SJCRH30 (cell line): Measurements from ENCODE around the gene PPP3CA. TPM values are rescaled to one million over a fixed set of nuclear protein-coding genes. Genes with fewer than 3 reads are reported as not detected.

ENCODE experiments used
- DNase-seq, 2 experiments: peaks; one replicate each; pipeline ENCODE4 v3.0.0-alpha.2; 2015 to 2020
- H3K27ac ChIP-seq: fragments of 250-450 bp; sonication (Bioruptor Pico); 2 replicates; pipeline ENCODE4 v1.5.1; 2020; ENCODE audit warnings: mild to moderate bottlenecking, moderate library complexity
- H3K27me3 ChIP-seq: fragments of 250-450 bp; sonication (Bioruptor Pico); 2 replicates; pipeline ENCODE4 v1.5.1; 2020; ENCODE audit warnings: mild to moderate bottlenecking, moderate library complexity
- H3K36me3 ChIP-seq: fragments of 250-450 bp; sonication (Bioruptor Pico); 2 replicates; pipeline ENCODE4 v1.5.1; 2020; ENCODE audit warnings: mild to moderate bottlenecking, moderate library complexity
- H3K4me1 ChIP-seq: fragments of 250-450 bp; sonication (Bioruptor Pico); 2 replicates; pipeline ENCODE4 v1.5.1; 2020; ENCODE audit warnings: mild to moderate bottlenecking, moderate library complexity
- H3K4me3 ChIP-seq: fragments of 250-450 bp; sonication (Bioruptor Pico); 2 replicates; pipeline ENCODE4 v1.5.1; 2020; ENCODE audit warnings: mild to moderate bottlenecking, moderate library complexity
- H3K9me3 ChIP-seq: fragments of 250-450 bp; sonication (Bioruptor Pico); replicated peaks from 2 replicates; pipeline ENCODE4 v1.5.1; 2020; ENCODE audit warnings: mild to moderate bottlenecking, moderate library complexity
- total RNA-seq: library from RNA; depleted of rRNA; stranded (reverse); fragments of >200 nt; shearing (Covaris generic); gene quantifications from 2 replicates; pipeline ENCODE4 v1.2.3, GENCODE V29; 2014

Gene PPP3CA
- total RNA-seq, 1 experiment from 2014 or later = 38.4 TPM

- H3K4me1 ChIP-seq = no peaks in the 10 kb centered on the region; the same call in 1 of the 2 replicates
- no peak overlapping the region for H3K4me3 ChIP-seq
- DNase-seq = no peak
- no peaks in the 10 kb centered on the region for H3K9me3 ChIP-seq
- no peaks in the 10 kb centered on the region for H3K27me3 ChIP-seq
- H3K27ac ChIP-seq = no peak overlapping the region
- no peaks in the 10 kb centered on the region for H3K36me3 ChIP-seq
Observed at GRCh38 chr4:101210331-101210730, 137.0 kb downstream of the PPP3CA start.

GRCh38 chr4:101208171-101208570 lies 139.2 kb downstream of the PPP3CA start:
- Histone ChIP-seq H3K36me3 (no peaks in the 10 kb centered on the region), H3K4me3 (no peak overlapping the region), H3K27me3 (no peaks in the 10 kb centered on the region), H3K4me1 (no peaks in the 10 kb centered on the region; the same call in 1 of the 2 replicates), H3K27ac (no peak overlapping the region), H3K9me3 (no peaks in the 10 kb centered on the region)
- DNase-seq = no peak

DNA sequence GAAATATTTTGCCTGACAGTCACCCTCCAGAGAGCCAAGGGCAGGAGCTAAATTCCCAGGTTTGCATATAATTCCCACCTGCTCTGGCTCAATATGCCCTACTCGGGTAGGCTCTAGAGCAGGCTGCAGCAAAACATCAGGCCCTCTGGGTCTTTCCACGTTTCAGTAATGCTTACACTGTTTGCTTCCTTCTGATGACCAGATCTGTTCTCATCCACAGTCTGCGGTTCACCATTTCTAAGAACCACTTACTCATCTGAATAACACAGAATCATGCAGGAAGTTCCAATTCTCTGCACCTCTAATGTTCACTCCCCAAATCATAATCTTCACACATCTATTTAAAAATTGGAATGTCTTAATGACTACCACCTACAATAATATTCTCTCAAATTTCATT lies 141.4 kb downstream of the PPP3CA start:
- no peak for DNase-seq
- no peak overlapping the region for H3K4me3 ChIP-seq
- no peak overlapping the region for H3K27ac ChIP-seq
- no peaks in the 10 kb centered on the region; the same call in 1 of the 2 replicates for H3K4me1 ChIP-seq
- no peaks in the 10 kb centered on the region for H3K27me3 ChIP-seq
- H3K9me3 ChIP-seq = no peaks in the 10 kb centered on the region
- no peaks in the 10 kb centered on the region for H3K36me3 ChIP-seq

DNA sequence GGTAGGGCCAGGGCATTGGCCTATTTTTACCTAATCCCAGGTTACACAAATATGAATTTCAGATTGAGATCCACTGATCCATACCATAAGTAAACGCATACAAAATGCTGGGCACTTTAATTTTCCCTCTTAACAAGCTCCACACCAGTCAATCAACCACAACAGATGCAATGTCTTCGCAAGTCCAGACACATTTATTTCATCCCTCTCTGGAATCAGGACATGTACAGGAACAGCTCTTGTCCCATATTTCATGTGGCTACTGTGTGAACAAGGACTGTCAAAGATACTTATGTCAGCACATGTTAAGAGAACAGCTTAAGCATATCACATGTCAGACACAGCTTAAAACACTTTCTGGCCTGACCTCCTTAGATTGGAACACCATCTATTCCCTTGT lies 145.9 kb downstream of the PPP3CA start:
- no peaks in the 10 kb centered on the region for H3K36me3 ChIP-seq
- no peak overlapping the region for H3K4me3 ChIP-seq
- H3K4me1 ChIP-seq = no peaks in the 10 kb centered on the region; the same call in 1 of the 2 replicates
- no peaks in the 10 kb centered on the region for H3K27me3 ChIP-seq
- H3K9me3 ChIP-seq = no peaks in the 10 kb centered on the region
- peak in 1 of 2 experiments; percentile 17 for DNase-seq
- no peak overlapping the region for H3K27ac ChIP-seq

- H3K27ac ChIP-seq = no peak overlapping the region
- no peaks in the 10 kb centered on the region; the same call in 1 of the 2 replicates for H3K4me1 ChIP-seq
- no peak for DNase-seq
- no peaks in the 10 kb centered on the region for H3K9me3 ChIP-seq
- H3K4me3 ChIP-seq = no peak overlapping the region
- H3K27me3 ChIP-seq = no peaks in the 10 kb centered on the region
- no peaks in the 10 kb centered on the region; the same call in 1 of the 2 replicates for H3K36me3 ChIP-seq
Observed at GRCh38 chr4:101200561-101200960, 146.8 kb downstream of the PPP3CA start.

GRCh38 chr4:101199507-101200285 lies 147.6 kb downstream of the PPP3CA start:
- peak in 1 of 2 experiments; percentile 17 for DNase-seq
- Histone ChIP-seq H3K27me3 (no peaks in the 10 kb centered on the region), H3K9me3 (no peaks in the 10 kb centered on the region), H3K4me3 (no peak overlapping the region), H3K4me1 (no peaks in the 10 kb centered on the region; the same call in 1 of the 2 replicates), H3K36me3 (peaks cover 4% of the 10 kb centered on the region; the same call in 1 of the 2 replicates), H3K27ac (no peak overlapping the region)

DNA sequence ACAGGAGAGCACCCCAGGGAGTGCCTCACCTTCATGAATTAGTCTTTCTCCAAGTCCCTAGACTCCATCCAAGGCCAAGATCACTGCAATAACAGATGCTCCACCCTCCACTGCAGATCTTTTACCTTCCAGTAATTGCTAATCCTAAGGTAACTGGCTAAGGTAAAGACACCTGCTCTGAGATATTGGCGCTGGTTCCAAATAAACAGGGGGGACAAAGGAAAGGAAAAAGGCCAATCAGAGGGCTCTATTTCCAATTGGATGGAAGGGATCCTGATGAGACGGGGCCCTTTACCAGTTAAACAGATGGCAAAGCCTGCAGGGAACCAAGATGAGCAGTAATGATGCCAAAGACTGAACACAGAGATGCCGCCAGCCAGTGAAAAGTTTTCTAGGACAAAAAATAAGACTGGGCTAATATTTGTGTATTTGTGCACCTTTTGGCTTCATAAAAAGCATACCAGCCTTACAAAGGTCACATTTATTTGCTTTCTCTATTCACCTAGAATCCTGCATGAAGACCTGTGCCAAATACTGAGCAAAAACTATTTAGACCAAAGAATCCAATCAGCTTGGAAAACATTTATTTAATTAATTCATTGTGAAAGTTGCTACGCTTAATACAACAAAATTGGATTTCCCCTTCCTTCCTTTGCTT lies 148.5 kb downstream of the PPP3CA start:
- Histone ChIP-seq H3K4me3 (no peak overlapping the region), H3K9me3 (no peaks in the 10 kb centered on the region), H3K4me1 (no peaks in the 10 kb centered on the region; the same call in 1 of the 2 replicates), H3K27me3 (no peaks in the 10 kb centered on the region), H3K27ac (no peak overlapping the region), H3K36me3 (peaks cover 4% of the 10 kb centered on the region; the same call in 1 of the 2 replicates)
- DNase-seq = no peak

- H3K27me3 ChIP-seq = no peaks in the 10 kb centered on the region
- no peak overlapping the region for H3K27ac ChIP-seq
- no peaks in the 10 kb centered on the region; the same call in 1 of the 2 replicates for H3K4me1 ChIP-seq
- no peak for DNase-seq
- peaks cover 7% of the 10 kb centered on the region; the same call in 1 of the 2 replicates for H3K36me3 ChIP-seq
- H3K4me3 ChIP-seq = no peak overlapping the region
- H3K9me3 ChIP-seq = no peaks in the 10 kb centered on the region
Observed at GRCh38 chr4:101197350-101197749, 150.0 kb downstream of the PPP3CA start.

DNA sequence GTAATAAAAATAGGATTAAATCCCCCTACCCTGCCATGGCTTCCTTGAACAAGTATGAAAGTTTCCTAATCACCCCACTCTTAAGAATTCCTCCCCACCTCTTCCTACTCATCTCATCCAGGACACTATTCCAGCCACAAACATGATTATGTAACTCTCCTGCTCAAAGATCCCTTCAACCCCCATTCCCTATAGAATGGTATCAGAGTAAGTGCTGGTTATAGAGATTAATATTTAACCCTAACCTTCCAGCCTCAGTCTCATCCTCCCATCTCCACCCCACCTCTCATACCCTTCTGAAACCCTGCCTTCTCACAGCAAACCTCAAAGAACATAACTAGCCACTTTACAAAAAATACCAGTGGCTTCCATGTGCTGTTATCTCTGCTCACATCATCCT lies 155.1 kb downstream of the PPP3CA start:
- Histone ChIP-seq H3K36me3 (peaks cover 7% of the 10 kb centered on the region; the same call in 1 of the 2 replicates), H3K27me3 (no peaks in the 10 kb centered on the region), H3K4me3 (no peak overlapping the region), H3K4me1 (no peaks in the 10 kb centered on the region; the same call in 1 of the 2 replicates), H3K27ac (no peak overlapping the region), H3K9me3 (no peaks in the 10 kb centered on the region)
- no peak for DNase-seq

GRCh38 chr4:101191302-101192098 lies 155.8 kb downstream of the PPP3CA start:
- Histone ChIP-seq H3K27me3 (no peaks in the 10 kb centered on the region), H3K4me3 (no peak overlapping the region), H3K27ac (no peak overlapping the region), H3K4me1 (no peaks in the 10 kb centered on the region; the same call in 1 of the 2 replicates), H3K9me3 (no peaks in the 10 kb centered on the region), H3K36me3 (peaks cover 7% of the 10 kb centered on the region; the same call in 1 of the 2 replicates)
- peak; percentile 66 to 82 for DNase-seq

- H3K36me3 ChIP-seq = peaks cover 7% of the 10 kb centered on the region; the same call in 1 of the 2 replicates
- no peak for DNase-seq
- H3K4me1 ChIP-seq = no peaks in the 10 kb centered on the region; the same call in 1 of the 2 replicates
- no peaks in the 10 kb centered on the region for H3K9me3 ChIP-seq
- no peaks in the 10 kb centered on the region for H3K27me3 ChIP-seq
- no peak overlapping the region for H3K4me3 ChIP-seq
- no peak overlapping the region for H3K27ac ChIP-seq
Observed at GRCh38 chr4:101190751-101191150, 156.6 kb downstream of the PPP3CA start.

GRCh38 chr4:101188906-101189305 lies 158.4 kb downstream of the PPP3CA start:
- Histone ChIP-seq H3K27me3 (no peaks in the 10 kb centered on the region), H3K36me3 (0 out of 2 replicates have a peak, but pooled peaks cover 4% of the 10 kb centered on the region), H3K9me3 (no peaks in the 10 kb centered on the region), H3K4me3 (no peak overlapping the region), H3K4me1 (no peaks in the 10 kb centered on the region; the same call in 1 of the 2 replicates), H3K27ac (no peak overlapping the region)
- no peak for DNase-seq

GRCh38 chr4:101187841-101188240 lies 159.5 kb downstream of the PPP3CA start:
- DNase-seq = no peak
- Histone ChIP-seq H3K4me1 (no peaks in the 10 kb centered on the region; the same call in 1 of the 2 replicates), H3K27me3 (no peaks in the 10 kb centered on the region), H3K9me3 (no peaks in the 10 kb centered on the region), H3K36me3 (0 out of 2 replicates have a peak, but pooled peaks cover 1% of the 10 kb centered on the region), H3K4me3 (no peak overlapping the region), H3K27ac (no peak overlapping the region)

GRCh38 chr4:101186567-101187184 lies 160.7 kb downstream of the PPP3CA start:
- no peak for DNase-seq
- H3K27me3 ChIP-seq = no peaks in the 10 kb centered on the region

More at GRCh38 chr4:101186567-101187184, 160.7 kb downstream of the PPP3CA start:
- H3K9me3 ChIP-seq = no peaks in the 10 kb centered on the region
- no peaks in the 10 kb centered on the region for H3K36me3 ChIP-seq
- H3K4me1 ChIP-seq = no peaks in the 10 kb centered on the region
- no peak overlapping the region for H3K4me3 ChIP-seq
- H3K27ac ChIP-seq = no peak overlapping the region
